GM12873 (cell line): ENCODE data around the gene PRKCE.

Source experiments
- CTCF ChIP-seq: IDR thresholded peaks from 2 replicates; pipeline ENCODE4 v1.5.1; 2012; ENCODE audit warnings: low read depth, mild to moderate bottlenecking, moderate library complexity, low read length, control low read depth; ENCODE audit not compliant: insufficient read depth; ENCODE audit errors: missing control alignments

PRKCE gene

GRCh38 chr2:45636008-45636407 lies 15.5 kb upstream of the PRKCE start:
- TF ChIP-seq CTCF: no peak

DNA sequence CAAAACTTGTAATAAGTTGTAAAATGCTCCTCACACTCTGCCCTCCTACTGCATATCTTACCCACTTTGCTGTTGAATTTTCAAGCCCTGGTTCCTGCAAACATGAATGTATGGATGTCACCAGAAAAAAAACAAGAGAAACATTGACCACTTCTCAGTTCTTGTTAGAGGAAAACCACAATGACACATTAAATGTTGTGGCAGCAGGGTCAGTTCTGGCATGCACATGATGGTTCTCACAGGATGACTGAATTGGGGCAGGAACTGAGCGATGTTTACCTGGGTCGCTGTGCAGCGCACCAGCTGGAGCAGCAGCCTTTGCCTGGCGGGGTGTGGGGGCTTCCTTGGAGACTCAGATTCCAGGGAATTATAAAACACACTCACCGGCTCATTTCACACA lies 14.0 kb upstream of the PRKCE start:
- TF ChIP-seq CTCF: no peak

- no peak for TF ChIP-seq CTCF
Measured at GRCh38 chr2:45640576-45640975, 10.9 kb upstream of the PRKCE start.

DNA sequence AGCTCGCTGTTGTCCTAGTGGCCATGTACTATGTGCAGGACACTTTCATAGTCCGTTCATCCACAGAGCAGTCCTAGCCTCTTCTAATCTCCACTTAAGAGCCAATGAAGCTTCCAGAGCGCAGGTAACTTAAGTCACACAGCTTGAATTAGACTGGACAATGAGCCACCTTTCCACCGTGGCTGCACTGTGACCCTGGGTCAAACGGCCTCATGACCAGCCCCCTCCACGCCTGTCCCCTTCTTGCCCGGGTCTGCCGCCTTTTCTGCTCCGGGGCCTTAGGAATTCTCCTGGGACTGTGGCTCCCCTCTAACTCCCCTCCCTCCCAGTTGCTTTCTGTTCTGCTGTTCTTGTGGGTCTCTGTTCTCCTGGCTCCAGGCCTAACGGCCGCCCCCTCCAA lies 8.4 kb upstream of the PRKCE start:
- TF ChIP-seq CTCF: no peak

DNA sequence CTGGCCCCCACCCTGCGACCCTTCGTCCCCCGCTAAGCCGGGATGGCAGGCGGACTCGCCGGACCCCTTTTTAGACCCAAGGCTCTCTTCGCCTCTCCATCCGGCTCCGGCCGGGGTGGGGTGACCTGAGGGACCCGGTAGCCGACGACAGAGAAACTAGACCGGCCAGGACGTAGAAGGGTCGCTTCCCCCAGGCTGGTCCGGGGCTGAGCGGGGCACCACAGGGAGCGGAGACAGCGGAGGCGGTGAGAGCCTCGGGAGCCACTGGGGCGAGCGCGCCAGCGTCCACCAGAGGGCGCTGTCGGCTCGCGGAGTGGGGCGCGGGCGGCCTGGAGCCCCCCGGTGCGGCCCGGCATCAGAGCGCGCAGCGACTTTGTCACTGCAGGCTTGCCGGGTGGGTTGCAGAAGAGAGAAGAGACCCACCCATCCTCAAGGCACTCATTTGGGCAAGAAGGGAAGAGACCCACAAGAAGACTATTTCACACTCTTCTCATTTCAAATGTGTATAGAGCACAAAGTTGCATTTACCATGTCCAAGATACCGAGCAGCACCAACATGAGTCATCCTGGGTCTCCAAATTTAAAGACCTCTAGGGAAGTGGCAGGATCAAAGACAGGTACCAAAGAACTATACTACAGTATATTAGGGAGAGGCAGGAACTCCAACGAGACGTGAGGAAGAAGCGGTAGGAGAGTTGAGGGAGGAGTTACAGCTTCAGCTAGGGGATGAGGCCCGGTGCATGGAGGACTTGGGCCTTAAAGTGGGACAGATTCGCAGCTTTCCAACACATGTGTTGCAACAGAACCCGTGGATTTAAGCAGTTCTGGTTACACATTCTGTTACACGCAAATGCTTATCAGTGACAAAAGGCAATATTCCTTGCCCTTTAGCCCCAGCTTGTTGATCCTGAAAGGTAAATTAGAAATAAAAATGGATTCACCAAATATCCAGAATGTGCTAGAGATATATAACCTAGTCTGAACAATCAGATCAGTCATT lies 7.6 kb upstream of the PRKCE start:
- peak; percentile 91 for TF ChIP-seq CTCF

DNA sequence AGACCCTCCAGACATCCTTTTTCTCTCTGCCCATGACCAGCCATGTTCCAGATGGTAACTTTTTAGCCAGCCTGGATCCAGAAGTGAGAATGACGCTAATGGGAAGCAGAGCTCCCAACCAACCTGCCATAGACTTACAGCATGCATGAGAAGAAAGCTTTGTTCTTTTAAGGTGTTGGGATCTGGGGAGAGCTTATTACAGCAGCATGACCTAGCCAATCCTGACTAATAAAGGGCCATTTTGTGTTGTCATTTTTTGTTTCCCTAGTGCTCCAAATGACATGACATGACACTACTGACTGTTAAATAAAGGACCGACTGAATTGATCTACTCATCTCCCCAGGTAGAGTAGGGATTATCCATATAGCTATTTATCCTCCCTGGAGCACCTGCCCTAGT lies 5.2 kb upstream of the PRKCE start:
- no peak for TF ChIP-seq CTCF

DNA sequence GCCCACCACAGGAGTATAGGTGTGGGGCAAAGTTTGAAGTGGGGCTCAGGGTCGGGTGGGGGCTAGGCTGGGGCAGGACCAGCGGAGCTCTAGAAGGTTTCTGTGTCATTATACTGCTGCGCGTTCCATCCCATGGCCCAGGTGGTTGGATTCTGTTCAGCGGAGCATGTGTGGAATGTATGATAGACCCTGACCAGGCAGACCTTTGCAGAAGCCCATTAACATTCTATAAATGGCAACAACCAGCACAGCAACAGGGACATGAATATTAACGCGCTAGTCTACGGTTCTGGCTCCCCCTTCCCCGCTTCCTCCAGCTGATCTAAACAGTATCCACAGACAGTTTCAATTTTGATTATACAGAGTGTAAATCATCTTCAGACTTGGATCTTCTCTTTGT lies 4.1 kb upstream of the PRKCE start:
- TF ChIP-seq CTCF: no peak
